ENCODE results near the gene RIPPLY3.

The RIPPLY3 gene

GRCh38 chr21:37064841-37065240 lies 58.3 kb downstream of the RIPPLY3 start:
- no peak for DNase-seq

GRCh38 chr21:37065561-37066177 lies 59.2 kb downstream of the RIPPLY3 start:
- no peak for DNase-seq

Measured in NCI-H446 (cell line).